Large intestine (tissue), 3 donors: ENCODE measurements around the gene SVIL. TPM values are rescaled to one million over a fixed set of nuclear protein-coding genes. Genes with fewer than 3 reads are reported as not detected.
A peak's percentile ranks its signal among the peaks of the same experiment; 100 is the strongest.

Experiments
- DNase-seq, 2 donors: peaks; one replicate each; pipeline versions ENCODE4 v3.0.0 to v3.0.0-alpha.2; 2013
- H3K27ac ChIP-seq: one replicate; pipeline ENCODE4 v1.5.1; 2013; ENCODE audit warnings: low read length
- H3K27me3 ChIP-seq: 2 replicates; pipeline ENCODE4 v1.6.1; 2013; ENCODE audit warnings: low read length; ENCODE audit not compliant: control insufficient read depth, insufficient read depth
- H3K36me3 ChIP-seq: 2 replicates; pipeline ENCODE4 v1.6.1; 2013; ENCODE audit warnings: low read length; ENCODE audit not compliant: control insufficient read depth, insufficient read depth
- H3K4me1 ChIP-seq: one replicate; pipeline ENCODE4 v1.6.1; 2013; ENCODE audit warnings: low read length; ENCODE audit not compliant: control insufficient read depth, insufficient read depth
- H3K4me3 ChIP-seq: one replicate; pipeline ENCODE4 v1.5.1; 2013; ENCODE audit warnings: low read length
- H3K9me3 ChIP-seq: one replicate; pipeline ENCODE4 v1.6.1; 2013; ENCODE audit warnings: mild to moderate bottlenecking, low read depth, low read length, moderate library complexity; ENCODE audit not compliant: control insufficient read depth
- WGBS: methylation state at CpG from one replicate; pipeline ENCODE4 v1.1.5; 2013; ENCODE audit warnings: low lambda C conversion rate; ENCODE audit not compliant: insufficient coverage; 5-methylcytosine and 5-hydroxymethylcytosine counted together
- polyA plus RNA-seq: library from polyadenylated mRNA; unstranded; fragments of 120-200 nt; gene quantifications from one replicate; pipeline ENCODE4 v1.2.1, GENCODE V29; 2013

The SVIL gene
- polyA plus RNA-seq, 1 donor, result 42.2 TPM

GRCh38 chr10:29650552-29650944 is 15.8 kb upstream of the SVIL start:
- peaks cover 8% of the 10 kb centered on the region for H3K36me3 ChIP-seq
- peaks cover 18% of the 10 kb centered on the region for H3K4me1 ChIP-seq
- H3K27ac ChIP-seq, result no peak overlapping the region
- no peaks in the 10 kb centered on the region for H3K9me3 ChIP-seq
- WGBS, result no CpG with 5 or more reads among the region's 1 CpG
- no peak overlapping the region for H3K4me3 ChIP-seq
- DNase-seq, result no peak
- H3K27me3 ChIP-seq, result no peaks in the 10 kb centered on the region

- Histone ChIP-seq H3K4me3 (no peak overlapping the region), H3K36me3 (peaks cover 3% of the 10 kb centered on the region), H3K4me1 (peaks cover 18% of the 10 kb centered on the region), H3K9me3 (no peaks in the 10 kb centered on the region), H3K27ac (no peak overlapping the region), H3K27me3 (no peaks in the 10 kb centered on the region)
- no CpG with 5 or more reads among the region's 7 CpGs for WGBS
- DNase-seq, result no peak
Measured at GRCh38 chr10:29649561-29650551, 15.1 kb upstream of the SVIL start.

- H3K27me3 ChIP-seq, result no peaks in the 10 kb centered on the region
- DNase-seq, result no peak
- H3K4me3 ChIP-seq, result no peak overlapping the region
- no peaks in the 10 kb centered on the region for H3K36me3 ChIP-seq
- H3K9me3 ChIP-seq, result no peaks in the 10 kb centered on the region
- H3K4me1 ChIP-seq, result peaks cover 18% of the 10 kb centered on the region
- peak overlapping the region; percentile 8 for H3K27ac ChIP-seq
- WGBS, result no CpG with 5 or more reads among the region's 1 CpG
Measured at GRCh38 chr10:29648983-29649268, 14.2 kb upstream of the SVIL start.

GRCh38 chr10:29648114-29648982 is 13.6 kb upstream of the SVIL start:
- peak; percentile 40 to 76 for DNase-seq
- peaks cover 18% of the 10 kb centered on the region for H3K4me1 ChIP-seq
- H3K4me3 ChIP-seq, result no peak overlapping the region
- H3K9me3 ChIP-seq, result no peaks in the 10 kb centered on the region
- WGBS, result 50% methylated on average over 2 of the region's 9 CpGs
- no peaks in the 10 kb centered on the region for H3K36me3 ChIP-seq
- peak overlapping the region; percentile 8 for H3K27ac ChIP-seq
- no peaks in the 10 kb centered on the region for H3K27me3 ChIP-seq

- 35% methylated on average over 5 of the region's 5 CpGs for WGBS
- Histone ChIP-seq H3K4me3 (no peak overlapping the region), H3K4me1 (peaks cover 18% of the 10 kb centered on the region), H3K36me3 (no peaks in the 10 kb centered on the region), H3K9me3 (no peaks in the 10 kb centered on the region), H3K27me3 (no peaks in the 10 kb centered on the region), H3K27ac (no peak overlapping the region)
- peak in 1 of 2 donors; percentile 30 for DNase-seq
Measured at GRCh38 chr10:29647478-29647877, 12.7 kb upstream of the SVIL start.

- peak in 1 of 2 donors; percentile 5 for DNase-seq
- no peaks in the 10 kb centered on the region for H3K9me3 ChIP-seq
- H3K36me3 ChIP-seq, result no peaks in the 10 kb centered on the region
- H3K4me3 ChIP-seq, result no peak overlapping the region
- no peak overlapping the region for H3K27ac ChIP-seq
- no CpG with 5 or more reads among the region's 3 CpGs for WGBS
- peaks cover 18% of the 10 kb centered on the region for H3K4me1 ChIP-seq
- H3K27me3 ChIP-seq, result no peaks in the 10 kb centered on the region
Measured at GRCh38 chr10:29646960-29647461, 12.2 kb upstream of the SVIL start.

- peak in 1 of 2 donors; percentile 7 for DNase-seq
- H3K4me3 ChIP-seq, result no peak overlapping the region
- H3K36me3 ChIP-seq, result no peaks in the 10 kb centered on the region
- H3K27me3 ChIP-seq, result no peaks in the 10 kb centered on the region
- H3K9me3 ChIP-seq, result no peaks in the 10 kb centered on the region
- WGBS, result no CpG with 5 or more reads among the region's 8 CpGs
- peaks cover 18% of the 10 kb centered on the region for H3K4me1 ChIP-seq
- H3K27ac ChIP-seq, result no peak overlapping the region
Measured at GRCh38 chr10:29646238-29646902, 11.6 kb upstream of the SVIL start.

- Histone ChIP-seq H3K9me3 (no peaks in the 10 kb centered on the region), H3K36me3 (no peaks in the 10 kb centered on the region), H3K27ac (no peak overlapping the region), H3K4me1 (peaks cover 14% of the 10 kb centered on the region), H3K27me3 (no peaks in the 10 kb centered on the region), H3K4me3 (no peak overlapping the region)
- WGBS, result 100% methylated on average over 1 of the region's 12 CpGs
- no peak for DNase-seq
Measured at GRCh38 chr10:29643771-29644501, 9.2 kb upstream of the SVIL start.

GRCh38 chr10:29642990-29643389 is 8.2 kb upstream of the SVIL start:
- H3K36me3 ChIP-seq, result no peaks in the 10 kb centered on the region
- H3K9me3 ChIP-seq, result no peaks in the 10 kb centered on the region
- H3K4me3 ChIP-seq, result no peak overlapping the region
- H3K4me1 ChIP-seq, result peaks cover 7% of the 10 kb centered on the region
- no peaks in the 10 kb centered on the region for H3K27me3 ChIP-seq
- H3K27ac ChIP-seq, result no peak overlapping the region
- no peak for DNase-seq
